Pancreas (tissue), 10 donors: ENCODE measurements around the gene ETFB. TPM values are rescaled to one million over a fixed set of nuclear protein-coding genes. Genes with fewer than 3 reads are reported as not detected.
A peak's percentile ranks its signal among the peaks of the same experiment; 100 is the strongest.

Experiments used
- ATAC-seq, 4 donors: fragments of 200-7000 bp; cut with Tn5 transposase; one replicate each; pipeline versions ENCODE4 v1.8.0 to v1.9.1; 2020; ENCODE audit warnings: mild to moderate bottlenecking in 4 of 4, moderate library complexity in 4 of 4
- DNase-seq, 6 donors: peaks; one replicate each; pipeline ENCODE4 v3.0.0-alpha.2; 2020
- FAIRE-seq: peaks from 2 replicates; lab custom pipeline; 2012; peaks lifted over from hg19 to GRCh38; lab: Jason Lieb, UNC
- H3K27ac ChIP-seq, 4 donors: fragments of 200-600 bp; sonication (generic); 1 replicate in 3 of 4; 2 replicates in 1 of 4; pipeline versions ENCODE4 v1.5.0 to v1.8.0; 2020
- H3K27me3 ChIP-seq, 4 donors: fragments of 200-600 bp; one replicate each; pipeline ENCODE4 v1.8.0; 2021
- H3K36me3 ChIP-seq, 3 donors: fragments of 200-600 bp; sonication (generic) in 1 of 3; one replicate each; pipeline versions ENCODE4 v1.5.0 to v1.8.0; 2020 to 2021
- H3K4me1 ChIP-seq, 3 donors: fragments of 200-600 bp; one replicate each; pipeline ENCODE4 v1.8.0; 2021
- H3K4me3 ChIP-seq, 4 donors: fragments of 200-600 bp; sonication (generic) in 2 of 4; one replicate each; pipeline versions ENCODE4 v1.5.0 to v1.8.0; 2020 to 2021
- H3K9me3 ChIP-seq, 4 donors: fragments of 200-600 bp; one replicate each; pipeline ENCODE4 v1.8.0; 2021
- whole genome bisulfite sequencing, 2 donors: extraction: QIAGEN DNeasy Blood & Tissue Kit; methylation state at CpG; one replicate each; pipeline ENCODE4 v1.1.7; 2013; 5-methylcytosine and 5-hydroxymethylcytosine counted together
- intact Hi-C, 3 donors: fragments of 100-400 bp; cut with DNase I; formaldehyde crosslinking; loops; one replicate each; pipeline versions ENCODE4 v1.11.1 to v1.14.2; 2022
- polyA plus RNA-seq, 2 donors: library from polyadenylated mRNA; stranded (reverse); fragments of 200-250 nt; gene quantifications; one replicate each; pipeline ENCODE4 v1.2.3, GENCODE V29; 2013
- total RNA-seq, 6 donors: library from RNA; stranded (reverse); fragmentation: NEBNext Ultra II Directional in 4 of 6; extraction: Animal tissue kit (Norgen Biotek cat#: 25700) in 4 of 6; gene quantifications; one replicate each; pipeline versions ENCODE4 v1.2.1 to v1.2.4, GENCODE V29; 2021 to 2023
- TF ChIP-seq, protein P1 (sequence below), 4 donors: fragments of 200-600 bp; sonication (generic) in 3 of 4; IDR thresholded peaks; one replicate each; pipeline versions ENCODE4 v1.5.0 to v1.8.0; 2021; ENCODE audit warnings: antibody characterized with exemption in 4 of 4
- donor health status: healthy with polysubstance abuse.
- donor health status: DM: no; HTN: no; CAD: no; lungs with moderate emphysema.
- donor health status: DM: no; HTN: no; CAD: no.
- donor health status: control.
- donor health status: control.
- donor health status: Bipolar disorder and iron deficiency.
- donor health status: DM: yes; HTN: yes; CAD: no.
- donor health status: DM: no; HTN: no; CAD: no.
- donor health status: DM: no; HTN: no; CAD: no.
- donor health status: DM: yes; HTN: yes; CAD: no.

Gene ETFB
- total RNA-seq (10 to 100 TPM; 34.0 to 50.2 (median 45.0) TPM), polyA plus RNA-seq (10 to 100 TPM; 56.3 to 77.4 TPM)

DNA sequence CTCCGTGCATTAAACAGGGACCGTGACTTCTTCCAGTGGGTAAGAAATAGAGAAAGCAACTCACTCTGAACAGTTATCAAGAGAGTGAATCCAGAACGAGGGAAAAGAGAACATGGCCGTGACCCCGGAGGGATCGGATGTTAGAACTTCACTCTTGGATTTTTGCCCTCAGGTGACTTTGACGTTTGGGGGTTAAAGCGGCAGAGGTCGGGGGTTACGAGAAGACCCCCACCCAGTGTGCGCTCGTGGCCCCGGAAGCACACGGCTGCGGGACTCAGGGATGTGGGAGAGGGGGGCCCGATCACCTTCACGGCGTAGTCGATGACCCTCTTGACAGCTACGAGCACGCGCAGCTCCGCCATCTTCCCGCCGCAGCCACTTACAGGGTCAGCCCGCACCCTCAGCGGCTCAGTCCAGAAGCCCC, at the start of gene ETFB:
ETFB (minus strand) TSS at position 424 of the 424 bp plus-strand sequence; CDS start at position 362, 62 bp downstream.
- H3K9me3 ChIP-seq, result no peaks in the 10 kb centered on the region
- peak within 1 kb of the TSS; percentile 48 to 81 (median 59) for H3K4me3 ChIP-seq
- H3K36me3 ChIP-seq, result no peaks in the 10 kb centered on the region
- no peak for ATAC-seq
- peaks cover 3 to 6% (median 5%) of the 10 kb centered on the region in 3 donors for H3K4me1 ChIP-seq
- no peaks in the 10 kb centered on the region for H3K27me3 ChIP-seq
- intact Hi-C loops, result no loop called here
- no peak for FAIRE-seq
- peak within 1 kb of the TSS; percentile 93 to 97 (median 96) for H3K27ac ChIP-seq
- DNase-seq, result no peak
- TF ChIP-seq, protein P1, sequence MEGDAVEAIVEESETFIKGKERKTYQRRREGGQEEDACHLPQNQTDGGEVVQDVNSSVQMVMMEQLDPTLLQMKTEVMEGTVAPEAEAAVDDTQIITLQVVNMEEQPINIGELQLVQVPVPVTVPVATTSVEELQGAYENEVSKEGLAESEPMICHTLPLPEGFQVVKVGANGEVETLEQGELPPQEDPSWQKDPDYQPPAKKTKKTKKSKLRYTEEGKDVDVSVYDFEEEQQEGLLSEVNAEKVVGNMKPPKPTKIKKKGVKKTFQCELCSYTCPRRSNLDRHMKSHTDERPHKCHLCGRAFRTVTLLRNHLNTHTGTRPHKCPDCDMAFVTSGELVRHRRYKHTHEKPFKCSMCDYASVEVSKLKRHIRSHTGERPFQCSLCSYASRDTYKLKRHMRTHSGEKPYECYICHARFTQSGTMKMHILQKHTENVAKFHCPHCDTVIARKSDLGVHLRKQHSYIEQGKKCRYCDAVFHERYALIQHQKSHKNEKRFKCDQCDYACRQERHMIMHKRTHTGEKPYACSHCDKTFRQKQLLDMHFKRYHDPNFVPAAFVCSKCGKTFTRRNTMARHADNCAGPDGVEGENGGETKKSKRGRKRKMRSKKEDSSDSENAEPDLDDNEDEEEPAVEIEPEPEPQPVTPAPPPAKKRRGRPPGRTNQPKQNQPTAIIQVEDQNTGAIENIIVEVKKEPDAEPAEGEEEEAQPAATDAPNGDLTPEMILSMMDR (IDR thresholded peaks at IDR 0.05), result no peak
- 0 to 1% methylated on average over 27 of the region's 27 CpGs for WGBS, 2 donors

DNA sequence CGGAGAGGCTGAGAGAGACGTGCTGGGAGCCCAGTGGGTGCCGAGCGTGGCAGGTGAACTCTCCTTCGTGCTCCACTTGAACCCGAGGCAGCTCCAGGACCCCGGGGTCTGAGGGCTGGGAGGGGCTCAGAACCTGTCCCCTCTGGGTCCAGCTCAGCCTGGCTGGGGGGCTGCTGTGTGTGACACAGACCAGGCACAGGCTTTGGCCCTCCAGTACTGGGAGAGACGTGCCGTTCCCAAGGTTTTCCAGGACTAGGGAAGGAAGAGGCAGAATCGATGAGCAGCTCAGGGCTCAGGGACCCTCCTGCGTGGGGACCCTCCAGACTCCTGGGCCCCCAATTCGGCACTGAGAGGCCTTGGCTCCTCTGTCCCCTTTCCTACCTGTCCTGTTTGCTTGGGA, 49.0 kb upstream of the ETFB start:
- TF ChIP-seq, protein P1 (IDR thresholded peaks at IDR 0.05), result no peak
- intact Hi-C loops, result no loop called here
- no peaks in the 10 kb centered on the region for H3K36me3 ChIP-seq
- ATAC-seq (no peak), FAIRE-seq (no peak), DNase-seq (no peak)
- H3K27me3 ChIP-seq, result no peaks in the 10 kb centered on the region
- H3K9me3 ChIP-seq, result no peaks in the 10 kb centered on the region
- 62 to 78% methylated on average over 12 of the region's 12 CpGs for WGBS, 2 donors
- no peak overlapping the region for H3K27ac ChIP-seq
- no peaks in the 10 kb centered on the region for H3K4me1 ChIP-seq
- H3K4me3 ChIP-seq, result no peak overlapping the region

DNA sequence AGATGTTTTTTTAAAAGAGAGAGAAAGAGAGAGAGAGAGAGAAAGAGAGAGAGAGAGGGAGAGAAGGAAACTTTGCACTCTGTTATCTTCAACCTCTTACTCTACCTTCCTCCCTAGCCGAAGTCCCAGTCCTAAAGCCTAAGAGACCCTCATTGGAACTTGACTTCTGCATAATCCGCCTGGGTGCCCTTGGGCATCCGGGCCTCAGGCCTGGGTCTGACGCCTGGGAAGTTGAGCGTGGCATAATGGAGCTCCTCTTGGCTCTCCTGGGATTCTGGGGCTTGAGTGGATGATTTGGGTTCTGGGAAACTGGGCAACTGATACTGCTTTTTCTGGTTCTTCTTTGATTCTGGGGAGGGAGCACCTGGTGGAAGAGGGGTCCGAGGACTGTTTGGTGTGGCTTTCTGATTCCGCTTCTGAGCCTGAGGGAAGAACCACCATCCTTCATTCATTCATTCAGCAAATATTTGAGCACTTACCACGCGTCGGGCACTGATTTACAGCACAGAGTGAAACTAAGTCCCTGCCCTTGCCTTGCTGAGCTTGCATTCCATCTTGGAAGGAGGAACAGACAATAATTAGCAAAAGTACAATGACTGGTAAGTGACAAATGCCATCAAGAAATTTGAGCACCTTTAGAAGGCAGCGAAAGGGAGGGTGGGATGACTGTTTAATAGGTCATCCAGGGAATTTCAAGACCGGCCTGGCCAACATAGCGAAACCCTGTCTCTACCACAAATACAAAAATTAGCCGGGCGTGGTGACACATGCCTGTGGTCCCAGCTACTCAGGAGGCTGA, 45.0 kb upstream of the ETFB start:
- WGBS, 2 donors, result 70 to 81% methylated on average over 15 of the region's 15 CpGs
- no peaks in the 10 kb centered on the region for H3K4me1 ChIP-seq
- intact Hi-C loops, result no loop called here
- H3K27ac ChIP-seq, result no peak overlapping the region
- TF ChIP-seq, protein P1 (IDR thresholded peaks at IDR 0.05), result no peak
- H3K36me3 ChIP-seq, result no peaks in the 10 kb centered on the region
- H3K9me3 ChIP-seq, result no peaks in the 10 kb centered on the region
- no peak overlapping the region for H3K4me3 ChIP-seq
- FAIRE-seq (no peak), ATAC-seq (no peak), DNase-seq (no peak)
- no peaks in the 10 kb centered on the region for H3K27me3 ChIP-seq

DNA sequence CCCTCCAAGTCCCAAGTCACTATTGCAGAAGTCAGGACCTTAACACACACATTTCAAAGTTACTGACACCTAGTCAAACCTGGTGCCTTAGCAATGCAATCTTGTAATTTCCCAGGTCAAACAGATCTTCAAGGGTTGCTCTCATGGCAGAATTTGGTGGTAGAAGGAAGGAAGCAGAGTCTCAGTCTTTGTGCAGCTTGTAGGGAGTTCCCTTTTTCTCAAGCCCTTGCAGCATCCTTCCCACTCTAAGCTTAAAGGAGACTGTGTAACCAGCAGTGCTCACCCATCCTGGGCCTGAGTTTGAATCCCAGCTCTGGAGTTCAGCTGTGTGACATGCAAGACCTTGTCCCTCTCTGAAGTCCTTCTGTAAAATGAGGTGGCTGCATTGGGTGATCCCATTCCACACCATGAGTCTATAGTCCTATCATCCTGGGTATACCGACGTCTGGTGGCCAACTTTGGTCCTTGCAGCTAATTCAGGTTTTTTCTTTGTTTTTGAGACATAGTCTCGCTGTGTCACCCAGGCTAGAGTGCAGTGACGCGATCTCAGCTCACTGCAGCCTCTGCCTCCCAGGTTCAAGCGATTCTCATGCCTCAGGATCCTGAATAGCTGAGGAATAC, 41.4 kb upstream of the ETFB start:
- Histone ChIP-seq H3K4me3 (no peak overlapping the region), H3K4me1 (no peaks in the 10 kb centered on the region), H3K27ac (no peak overlapping the region), H3K36me3 (no peaks in the 10 kb centered on the region), H3K27me3 (no peaks in the 10 kb centered on the region), H3K9me3 (no peaks in the 10 kb centered on the region)
- peak in 3 of 4 donors; percentile 60 to 80 (median 68) for ATAC-seq
- peak in 1 of 6 donors; percentile 25 for DNase-seq
- FAIRE-seq, result no peak
- WGBS, 2 donors, result 28 to 30% methylated on average over 6 of the region's 6 CpGs
- intact Hi-C loops, result no loop called here
- TF ChIP-seq, protein P1 (IDR thresholded peaks at IDR 0.05), result peak in 3 of 4 donors; percentile 18 to 22 (median 19)
